GM12878 (cell line): Measurements from ENCODE around the gene PCCB. TPM values are rescaled to one million over a fixed set of nuclear protein-coding genes. Genes with fewer than 3 reads are reported as not detected.

Source experiments
- ATAC-seq: fragments of 200-7000 bp; cut with Tn5 transposase; 3 replicates; pipeline ENCODE4 v1.9.1; 2020; ENCODE audit warnings: mild to moderate bottlenecking, moderate library complexity
- BruUV-seq: library from RNA; stranded (reverse); fragments of 400-500 nt; replicated peaks from 2 replicates; lab custom pipeline; 2021; lab: Mats Ljungman, UMichigan
- CTCF ChIA-PET: fragments of 300-600 bp; sonication (Branson Sonifier 250); formaldehyde crosslinking; extraction: SDS; loops from one replicate; lab custom pipeline; 2021; ENCODE audit warnings: inconsistent platforms; lab: Yijun Ruan, JAX
- POLR2A ChIA-PET: fragments of 350-600 bp; formaldehyde crosslinking; extraction: SDS; loops from one replicate; lab custom pipeline; 2021; ENCODE audit warnings: inconsistent platforms; lab: Charles Lee
- RAD21 ChIA-PET: fragments of 300-600 bp; sonication (Branson Sonifier 250); formaldehyde crosslinking; loops from one replicate; lab custom pipeline; 2023; ENCODE audit warnings: antibody characterized with exemption; ENCODE audit not compliant: unreplicated experiment; lab: Charles Lee
- SMC1A ChIA-PET: fragments of 300-600 bp; sonication (Branson Sonifier 250); formaldehyde crosslinking; loops from one replicate; lab custom pipeline; 2023; ENCODE audit not compliant: unreplicated experiment, uncharacterized antibody; lab: Charles Lee
- DNase-seq: peaks from one replicate; pipeline ENCODE4 v3.0.0-alpha.2; 2011; ENCODE audit warnings: low read depth, low spot score
- FAIRE-seq: peaks from 3 replicates; lab custom pipeline; 2011; peaks lifted over from hg19 to GRCh38; lab: Jason Lieb, UNC
- H2AFZ ChIP-seq: 2 replicates; pipeline ENCODE4 v1.6.0; 2011; ENCODE audit warnings: low read depth, low read length, control low read depth; ENCODE audit not compliant: control insufficient read depth
- H3K27ac ChIP-seq: 2 replicates; pipeline ENCODE4 v1.5.1; 2011; ENCODE audit warnings: control low read depth; ENCODE audit not compliant: control insufficient read depth, insufficient read depth
- H3K27me3 ChIP-seq, 2 experiments: replicated peaks in 1 of 2; 2 replicates each; pipeline versions ENCODE4 v1.6.0 to v1.6.1; 2011; ENCODE audit warnings: low read length in 1 of 2; ENCODE audit not compliant: control insufficient read depth in 2 of 2, insufficient read depth in 2 of 2
- H3K36me3 ChIP-seq, 2 experiments: 2 replicates each; pipeline ENCODE4 v1.5.1; 2011; ENCODE audit warnings: low read length in 1 of 2; ENCODE audit not compliant: control insufficient read depth in 2 of 2, insufficient read depth in 2 of 2
- H3K4me1 ChIP-seq: 2 replicates; pipeline ENCODE4 v1.6.1; 2011; ENCODE audit warnings: mild to moderate bottlenecking, low read length, moderate library complexity, mixed read lengths; ENCODE audit not compliant: control insufficient read depth, insufficient read depth
- H3K4me2 ChIP-seq: 2 replicates; pipeline ENCODE4 v1.6.0; 2011; ENCODE audit warnings: control low read depth; ENCODE audit not compliant: control insufficient read depth, insufficient read depth
- H3K4me3 ChIP-seq: fragments of 200-600 bp; sonication (generic); 2 replicates; pipeline ENCODE4 v1.5.1; 2016
- H3K79me2 ChIP-seq: 2 replicates; pipeline ENCODE4 v1.6.0; 2011; ENCODE audit warnings: low read length; ENCODE audit not compliant: control insufficient read depth, insufficient read depth
- H3K9ac ChIP-seq: 2 replicates; pipeline ENCODE4 v1.8.0; 2011; ENCODE audit warnings: low read length, control low read depth, mixed read lengths; ENCODE audit not compliant: control insufficient read depth, insufficient read depth
- H3K9me3 ChIP-seq: replicated peaks from 3 replicates; pipeline ENCODE4 v1.5.1; 2011; ENCODE audit warnings: mild to moderate bottlenecking, low read length; ENCODE audit not compliant: control insufficient read depth, insufficient read depth
- H4K20me1 ChIP-seq: 2 replicates; pipeline ENCODE4 v1.6.0; 2011; ENCODE audit not compliant: control insufficient read depth, insufficient read depth
- EZH2 ChIP-seq: IDR thresholded peaks from 2 replicates; pipeline ENCODE4 v1.6.1; 2012; ENCODE audit warnings: low read depth, mild to moderate bottlenecking, control low read depth, inconsistent platforms, low read length, borderline replicate concordance; ENCODE audit not compliant: control insufficient read depth
- FOXM1 ChIP-seq: IDR thresholded peaks from 2 replicates; pipeline ENCODE4 v1.6.1; 2012; ENCODE audit warnings: low read depth, mild to moderate bottlenecking, inconsistent platforms, low read length, moderate library complexity
- PAX8 ChIP-seq: fragments of 450-650 bp; IDR thresholded peaks from 2 replicates; pipeline ENCODE4 v1.6.1; 2017; ENCODE audit warnings: mild to moderate bottlenecking, moderate library complexity
- RB1 ChIP-seq: fragments of 450-650 bp; formaldehyde crosslinking; IDR thresholded peaks from 2 replicates; pipeline ENCODE4 v1.6.1; 2017; ENCODE audit warnings: mild to moderate bottlenecking, borderline replicate concordance
- SPI1 ChIP-seq: IDR thresholded peaks from 2 replicates; pipeline ENCODE4 v1.6.1; 2011; ENCODE audit warnings: low read depth, mild to moderate bottlenecking, low read length, moderate library complexity, borderline replicate concordance; ENCODE audit not compliant: insufficient read depth
- SREBF1 ChIP-seq: IDR thresholded peaks from 2 replicates; pipeline ENCODE4 v1.6.1; 2012; ENCODE audit warnings: mild to moderate bottlenecking, low read length
- STAT1 ChIP-seq: fragments of 450-650 bp; conservative IDR thresholded peaks from 2 replicates; pipeline ENCODE4 v1.6.1; 2014; ENCODE audit warnings: antibody characterized with exemption, mild to moderate bottlenecking
- TCF3 ChIP-seq: IDR thresholded peaks from 2 replicates; pipeline ENCODE4 v1.6.1; 2012; ENCODE audit warnings: low read depth, mild to moderate bottlenecking, low read length, borderline replicate concordance; ENCODE audit not compliant: insufficient read depth
- ZNF217 ChIP-seq: fragments of 450-650 bp; IDR thresholded peaks from 2 replicates; pipeline ENCODE4 v1.6.1; 2017; ENCODE audit warnings: antibody characterized with exemption, mild to moderate bottlenecking
- WGBS: methylation state at CpG from one replicate; pipeline ENCODE4 v1.1.6; 2016; ENCODE audit warnings: low lambda C conversion rate; ENCODE audit not compliant: insufficient replicate concordance, insufficient coverage; ENCODE audit errors: missing lambda C conversion rate; 5-methylcytosine and 5-hydroxymethylcytosine counted together
- in situ Hi-C: fragments of 300-500 bp; cut with MboI; formaldehyde crosslinking; loops from 9 replicates; pipeline ENCODE4 v1.14.3; 2018; ENCODE audit warnings: mixed read lengths
- intact Hi-C: fragments of 100-400 bp; cut with micrococcal nuclease; formaldehyde crosslinking; loops from one replicate; pipeline ENCODE4 v1.14.2; 2022; ENCODE audit not compliant: unreplicated experiment
- polyA plus RNA-seq, 11 experiments: library from polyadenylated mRNA; depleted of rRNA in 4 of 11; unstranded in 6 of 11; stranded (reverse) in 5 of 11; fragments of >200 nt; fragmentation: Nextera tagmentation in 4 of 11; fragmentation: Illumina TruSeq in 1 of 11; extraction: Ambion mirVana in 4 of 11; extraction: Trizol in 1 of 11; gene quantifications; 1 replicate in 1 of 11; 2 replicates in 10 of 11; pipeline versions ENCODE4 v1.2.1 to v1.2.3, GENCODE V29; 2011 to 2016; ENCODE audit warnings: inconsistent platforms in 2 of 11, missing spikeins in 2 of 11, low read depth in 1 of 11
- total RNA-seq, 4 experiments: library from RNA; depleted of rRNA in 3 of 4; stranded (reverse); fragments of >200 nt in 3 of 4; fragmentation: Illumina TruSeq in 1 of 4; extraction: Trizol in 1 of 4; gene quantifications; 2 replicates each; pipeline versions ENCODE4 v1.2.1 to v1.2.3, GENCODE V29; 2013 to 2021
- TF ChIP-seq, protein P1 (sequence below): IDR thresholded peaks from 2 replicates; pipeline ENCODE4 v1.6.1; 2012; ENCODE audit warnings: mild to moderate bottlenecking, low read depth, low read length
- TF ChIP-seq, protein P2 (sequence below): IDR thresholded peaks from 2 replicates; pipeline ENCODE4 v1.6.1; 2012; ENCODE audit warnings: low read depth, low read length, improper control_type of control experiment

PCCB gene
- total and polyA plus RNA-seq, 10 of the 15 experiments (the other 5 are each of a cell fraction or from before 2014, with no cell fraction given): 67.2 to 133 (median 86.9) TPM

DNA sequence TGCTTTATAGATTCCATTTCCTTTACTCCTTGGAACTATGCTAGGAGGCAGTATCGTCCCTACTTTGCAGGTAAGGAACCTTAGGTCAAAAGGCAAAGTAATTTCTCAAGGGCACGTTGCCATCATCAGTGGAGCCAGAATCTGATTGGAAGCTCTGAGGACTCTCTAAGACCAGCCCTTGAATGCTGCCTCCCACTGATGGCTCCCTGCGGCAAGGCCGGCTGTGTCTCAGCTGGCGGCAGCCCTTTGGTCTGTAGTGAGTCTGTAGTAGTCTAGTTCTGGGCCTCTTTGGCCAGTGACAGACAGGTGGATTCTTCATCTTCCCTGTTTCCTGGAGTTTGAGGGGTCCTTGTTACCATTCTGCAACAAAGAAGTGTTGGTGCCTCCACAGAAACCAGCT is 76.2 kb downstream of the PCCB start:
- in situ Hi-C loops: no loop called here
- ChIA-PET CTCF (no interaction called here), POLR2A (interaction anchor here (0.5 kb wide), 1 partner anchor 149 kb away, joined by 8 read pairs; no protein-coding TSS in a partner anchor), SMC1A (no interaction called here), RAD21 (no interaction called here)
- intact Hi-C loops: no loop called here
- WGBS: 89% methylated on average over 5 of the region's 5 CpGs
- Histone ChIP-seq H4K20me1 (no peaks in the 10 kb centered on the region; the same call in 1 of the 2 replicates), H3K9me3 (peaks cover 2% of the 10 kb centered on the region; the same call in 2 of the 3 replicates), H3K4me3 (no peak overlapping the region), H3K4me2 (no peak overlapping the region), H3K79me2 (no peaks in the 10 kb centered on the region)
- no TSS peak for BruUV-seq
- DNase-seq (no peak), FAIRE-seq (no peak)
- TF ChIP-seq SPI1: no peak
- no peak for TF ChIP-seq STAT1
- TF ChIP-seq SREBF1: no peak
- TF ChIP-seq FOXM1: no peak
- no peak for TF ChIP-seq TCF3
- TF ChIP-seq, all 136 proteins: peak for 0
- no peak for ATAC-seq
- Histone ChIP-seq H3K4me1 (no peaks in the 10 kb centered on the region), H3K27ac (no peak overlapping the region), H3K36me3 (peaks cover 9 to 11% of the 10 kb centered on the region in 2 experiments), H3K9ac (no peak overlapping the region), H3K27me3 (no peaks in the 10 kb centered on the region), H2AFZ (no peak overlapping the region)

DNA sequence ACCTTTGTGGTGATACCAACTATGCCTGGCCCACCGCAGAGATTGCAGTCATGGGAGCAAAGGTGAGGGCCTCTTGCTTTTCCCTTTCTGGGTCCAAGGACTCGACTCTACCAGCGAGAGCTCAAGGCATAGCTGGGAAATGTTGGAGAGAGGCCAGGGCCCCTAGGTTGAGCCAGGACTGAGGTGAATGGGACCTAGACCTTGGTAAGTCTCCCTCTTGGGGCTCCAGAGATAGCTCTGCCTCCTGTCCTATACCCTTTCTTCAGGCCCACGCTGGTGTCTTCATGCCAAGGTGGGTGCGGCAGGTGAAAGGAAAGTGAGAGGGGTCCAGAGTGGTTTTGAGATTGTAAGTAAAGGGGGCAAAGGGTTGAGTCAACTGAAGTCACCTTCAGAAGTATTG is 77.5 kb downstream of the PCCB start:
- in situ Hi-C loops: no loop called here
- H2AFZ ChIP-seq: no peak overlapping the region
- SMC1A ChIA-PET: no interaction called here
- 99% methylated on average over 5 of the region's 5 CpGs for WGBS
- H3K4me2 ChIP-seq: no peak overlapping the region
- no peaks in the 10 kb centered on the region for H3K79me2 ChIP-seq
- H3K27ac ChIP-seq: no peak overlapping the region
- CTCF ChIA-PET: no interaction called here
- H3K4me1 ChIP-seq: no peaks in the 10 kb centered on the region
- H4K20me1 ChIP-seq: no peaks in the 10 kb centered on the region; the same call in 1 of the 2 replicates
- RAD21 ChIA-PET: no interaction called here
- no peaks in the 10 kb centered on the region for H3K27me3 ChIP-seq
- intact Hi-C loops: no loop called here
- POLR2A ChIA-PET: no interaction called here
- no peak overlapping the region for H3K9ac ChIP-seq
- H3K4me3 ChIP-seq: no peak overlapping the region
- FAIRE-seq (no peak), DNase-seq (no peak), ATAC-seq (no peak)
- H3K9me3 ChIP-seq: peaks cover 1% of the 10 kb centered on the region; the same call in 1 of the 3 replicates
- BruUV-seq: no TSS peak
- peaks cover 9 to 11% of the 10 kb centered on the region in 2 experiments for H3K36me3 ChIP-seq
- TF ChIP-seq, protein P1, sequence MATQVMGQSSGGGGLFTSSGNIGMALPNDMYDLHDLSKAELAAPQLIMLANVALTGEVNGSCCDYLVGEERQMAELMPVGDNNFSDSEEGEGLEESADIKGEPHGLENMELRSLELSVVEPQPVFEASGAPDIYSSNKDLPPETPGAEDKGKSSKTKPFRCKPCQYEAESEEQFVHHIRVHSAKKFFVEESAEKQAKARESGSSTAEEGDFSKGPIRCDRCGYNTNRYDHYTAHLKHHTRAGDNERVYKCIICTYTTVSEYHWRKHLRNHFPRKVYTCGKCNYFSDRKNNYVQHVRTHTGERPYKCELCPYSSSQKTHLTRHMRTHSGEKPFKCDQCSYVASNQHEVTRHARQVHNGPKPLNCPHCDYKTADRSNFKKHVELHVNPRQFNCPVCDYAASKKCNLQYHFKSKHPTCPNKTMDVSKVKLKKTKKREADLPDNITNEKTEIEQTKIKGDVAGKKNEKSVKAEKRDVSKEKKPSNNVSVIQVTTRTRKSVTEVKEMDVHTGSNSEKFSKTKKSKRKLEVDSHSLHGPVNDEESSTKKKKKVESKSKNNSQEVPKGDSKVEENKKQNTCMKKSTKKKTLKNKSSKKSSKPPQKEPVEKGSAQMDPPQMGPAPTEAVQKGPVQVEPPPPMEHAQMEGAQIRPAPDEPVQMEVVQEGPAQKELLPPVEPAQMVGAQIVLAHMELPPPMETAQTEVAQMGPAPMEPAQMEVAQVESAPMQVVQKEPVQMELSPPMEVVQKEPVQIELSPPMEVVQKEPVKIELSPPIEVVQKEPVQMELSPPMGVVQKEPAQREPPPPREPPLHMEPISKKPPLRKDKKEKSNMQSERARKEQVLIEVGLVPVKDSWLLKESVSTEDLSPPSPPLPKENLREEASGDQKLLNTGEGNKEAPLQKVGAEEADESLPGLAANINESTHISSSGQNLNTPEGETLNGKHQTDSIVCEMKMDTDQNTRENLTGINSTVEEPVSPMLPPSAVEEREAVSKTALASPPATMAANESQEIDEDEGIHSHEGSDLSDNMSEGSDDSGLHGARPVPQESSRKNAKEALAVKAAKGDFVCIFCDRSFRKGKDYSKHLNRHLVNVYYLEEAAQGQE: no peak
- TF ChIP-seq EZH2 (no peak), ZNF217 (no peak), RB1 (no peak), PAX8 (no peak)
- TF ChIP-seq, protein P2, sequence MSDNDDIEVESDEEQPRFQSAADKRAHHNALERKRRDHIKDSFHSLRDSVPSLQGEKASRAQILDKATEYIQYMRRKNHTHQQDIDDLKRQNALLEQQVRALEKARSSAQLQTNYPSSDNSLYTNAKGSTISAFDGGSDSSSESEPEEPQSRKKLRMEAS: no peak
